HepG2 (cell line): ENCODE measurements around the gene MXRA8. TPM values are rescaled to one million over a fixed set of nuclear protein-coding genes. Genes with fewer than 3 reads are reported as not detected.
A peak's percentile ranks its signal among the peaks of the same experiment; 100 is the strongest.

Source experiments
- ATRX ChIP-seq: sonication (generic); formaldehyde crosslinking; IDR thresholded peaks from 2 replicates; pipeline ENCODE4 v1.4.0; 2020; ENCODE audit warnings: missing genetic modification reagents, borderline replicate concordance
- BCL3 ChIP-seq: sonication (generic); formaldehyde crosslinking; IDR thresholded peaks from 2 replicates; pipeline ENCODE4 v1.5.1; 2020; ENCODE audit warnings: mild to moderate bottlenecking, missing genetic modification reagents, moderate library complexity
- CC2D1A ChIP-seq: sonication (generic); formaldehyde crosslinking; IDR thresholded peaks from 2 replicates; pipeline ENCODE4 v1.8.1; 2023; ENCODE audit warnings: mild to moderate bottlenecking, missing genetic modification reagents
- E2F5 ChIP-seq: sonication (generic); formaldehyde crosslinking; conservative IDR thresholded peaks from 2 replicates; pipeline ENCODE4 v1.4.0; 2020; ENCODE audit warnings: missing genetic modification reagents
- HNRNPUL1 ChIP-seq: fragments of 200-400 bp; formaldehyde crosslinking; IDR thresholded peaks from 2 replicates; pipeline ENCODE4 v1.6.1; 2017; ENCODE audit warnings: low read depth, mild to moderate bottlenecking, low read length, moderate library complexity
- NFIB ChIP-seq: sonication (generic); formaldehyde crosslinking; IDR thresholded peaks from 2 replicates; pipeline ENCODE4 v1.9.0; 2021; ENCODE audit warnings: missing genetic modification reagents, mild to moderate bottlenecking, borderline replicate concordance
- RBM22 ChIP-seq: fragments of 200-400 bp; formaldehyde crosslinking; optimal IDR thresholded peaks from 2 replicates; pipeline ENCODE3; 2017; ENCODE audit warnings: mild to moderate bottlenecking, low read length, moderate library complexity
- REPIN1 ChIP-seq: sonication (generic); formaldehyde crosslinking; IDR thresholded peaks from 2 replicates; pipeline ENCODE4 v1.8.0; 2022; ENCODE audit warnings: missing genetic modification reagents, low read depth, mild to moderate bottlenecking, borderline replicate concordance
- REXO4 ChIP-seq: sonication (generic); formaldehyde crosslinking; IDR thresholded peaks from 2 replicates; pipeline ENCODE4 v1.8.0; 2022; ENCODE audit warnings: missing genetic modification reagents, mild to moderate bottlenecking, borderline replicate concordance
- RXRB ChIP-seq: IDR thresholded peaks from 2 replicates; pipeline ENCODE4 v1.6.1; 2016; ENCODE audit warnings: borderline replicate concordance, missing genetic modification reagents, missing compliant biosample characterization
- SIX4 ChIP-seq: sonication (generic); formaldehyde crosslinking; IDR thresholded peaks from 2 replicates; pipeline ENCODE4 v1.4.0; 2020; ENCODE audit warnings: missing genetic modification reagents
- SYNCRIP ChIP-seq: fragments of 200-400 bp; formaldehyde crosslinking; IDR thresholded peaks from 2 replicates; pipeline ENCODE4 v1.6.1; 2018; ENCODE audit warnings: mild to moderate bottlenecking, low read depth, low read length; ENCODE audit not compliant: insufficient read depth
- TBX2 ChIP-seq: sonication (generic); formaldehyde crosslinking; IDR thresholded peaks from 2 replicates; pipeline ENCODE4 v1.5.0; 2020; ENCODE audit warnings: missing genetic modification reagents, mild to moderate bottlenecking, borderline replicate concordance
- TGIF2 ChIP-seq: IDR thresholded peaks from 2 replicates; pipeline ENCODE4 v1.6.1; 2016; ENCODE audit warnings: control low read depth, missing compliant biosample characterization
- THAP9 ChIP-seq: sonication (generic); formaldehyde crosslinking; IDR thresholded peaks from 2 replicates; pipeline ENCODE4; 2020; ENCODE audit warnings: missing genetic modification reagents, mild to moderate bottlenecking, borderline replicate concordance
- YEATS4 ChIP-seq: sonication (generic); formaldehyde crosslinking; IDR thresholded peaks from 2 replicates; pipeline ENCODE4 v1.4.0; 2020; ENCODE audit warnings: missing genetic modification reagents, borderline replicate concordance
- ZNF10 ChIP-seq: sonication (generic); formaldehyde crosslinking; IDR thresholded peaks from 2 replicates; pipeline ENCODE4 v1.4.0; 2020; ENCODE audit warnings: mild to moderate bottlenecking, low read depth, missing genetic modification reagents, borderline replicate concordance
- ZNF263 ChIP-seq: sonication (generic); formaldehyde crosslinking; IDR thresholded peaks from 2 replicates; pipeline ENCODE4 v1.4.0; 2020; ENCODE audit warnings: missing genetic modification reagents
- ZNF713 ChIP-seq: sonication (generic); formaldehyde crosslinking; IDR thresholded peaks from 2 replicates; pipeline ENCODE4 v1.4.0; 2020; ENCODE audit warnings: mild to moderate bottlenecking, missing genetic modification reagents
- ZNF720 ChIP-seq: sonication (generic); formaldehyde crosslinking; IDR thresholded peaks from 2 replicates; pipeline ENCODE4 v1.4.0; 2020; ENCODE audit warnings: missing genetic modification reagents
- ZNF746 ChIP-seq: sonication (generic); formaldehyde crosslinking; IDR thresholded peaks from 2 replicates; pipeline ENCODE4 v1.8.0; 2022; ENCODE audit warnings: mild to moderate bottlenecking, missing genetic modification reagents
- ZNF75D ChIP-seq: sonication (generic); formaldehyde crosslinking; IDR thresholded peaks from 2 replicates; pipeline ENCODE4 v1.8.1; 2023; ENCODE audit warnings: missing genetic modification reagents, mild to moderate bottlenecking, borderline replicate concordance
- ZNF768 ChIP-seq: sonication (generic); formaldehyde crosslinking; IDR thresholded peaks from 2 replicates; pipeline ENCODE4 v1.4.0; 2020; ENCODE audit warnings: missing genetic modification reagents
- ZSCAN21 ChIP-seq: sonication (generic); formaldehyde crosslinking; IDR thresholded peaks from 2 replicates; pipeline ENCODE4 v1.8.0; 2022; ENCODE audit warnings: mild to moderate bottlenecking, missing genetic modification reagents, moderate library complexity, borderline replicate concordance
- ZSCAN9 ChIP-seq: IDR thresholded peaks from 2 replicates; pipeline ENCODE4 v1.6.1; 2016; ENCODE audit warnings: borderline replicate concordance
- polyA plus RNA-seq, 8 experiments: library from polyadenylated mRNA; depleted of rRNA in 3 of 8; stranded (reverse) in 7 of 8; unstranded in 1 of 8; fragments of >200 nt; fragmentation: Illumina TruSeq in 4 of 8; extraction: Trizol in 4 of 8; gene quantifications; 2 replicates each; pipeline versions ENCODE4 v1.2.1 to v1.2.3, GENCODE V29; 2011 to 2016; ENCODE audit warnings: low read depth in 4 of 8, missing spikeins in 1 of 8, mixed read lengths in 1 of 8; ENCODE audit not compliant: insufficient read depth in 1 of 8
- total RNA-seq, 5 experiments: library from RNA; depleted of rRNA; stranded (reverse); fragments of >200 nt; fragmentation: Illumina TruSeq; extraction: Trizol; gene quantifications; 2 replicates each; pipeline ENCODE4 v1.2.3, GENCODE V29; 2016; ENCODE audit warnings: low read depth in 1 of 5

MXRA8 gene
- total and polyA plus RNA-seq, 2 of the 13 experiments (the other 11 are each of a cell fraction or from before 2014, with no cell fraction given), result 19.8 to 44.8 TPM

- no peak for TF ChIP-seq ATRX
- peak; percentile 52; the same call in 1 of the 2 replicates for TF ChIP-seq TBX2 (CRISPR knock-in tag)
- TF ChIP-seq ZSCAN21 (CRISPR knock-in tag), result 0 out of 2 replicates have a peak, but pooled peaks have one; percentile 8
- TF ChIP-seq CC2D1A (CRISPR knock-in tag), result no peak
- TF ChIP-seq YEATS4 (CRISPR knock-in tag), result no peak; the same call in 1 of the 2 replicates
- no peak for TF ChIP-seq ZNF720 (CRISPR knock-in tag)
- TF ChIP-seq NFIB (CRISPR knock-in tag), result no peak
- TF ChIP-seq ZNF75D, result no peak
- TF ChIP-seq TGIF2 (CRISPR knock-in tag), result no peak; the same call in none of the 2 replicates
- no peak for TF ChIP-seq E2F5 (CRISPR knock-in tag)
- TF ChIP-seq RXRB (CRISPR knock-in tag), result peak; percentile 11; the same call in 1 of the 2 replicates
- TF ChIP-seq REPIN1, result peak; percentile 47; the same call in 1 of the 2 replicates
- TF ChIP-seq BCL3, result no peak
- TF ChIP-seq ZSCAN9 (CRISPR knock-in tag), result no peak
- TF ChIP-seq ZNF713 (CRISPR knock-in tag), result no peak
- TF ChIP-seq HNRNPUL1, result no peak
- no peak for TF ChIP-seq REXO4 (CRISPR knock-in tag)
- 0 out of 2 replicates have a peak, but pooled peaks have one; percentile 41 for TF ChIP-seq ZNF746
- no peak for TF ChIP-seq SIX4 (CRISPR knock-in tag)
- no peak for TF ChIP-seq RBM22
- TF ChIP-seq THAP9 (CRISPR knock-in tag), result peak; percentile 29; the same call in 1 of the 2 replicates
- 0 out of 2 replicates have a peak, but pooled peaks have one; percentile 20 for TF ChIP-seq ZNF263
- no peak for TF ChIP-seq ZNF10 (CRISPR knock-in tag)
- no peak for TF ChIP-seq SYNCRIP
- no peak for TF ChIP-seq ZNF768 (CRISPR knock-in tag)
Observed at GRCh38 chr1:1358433-1359271, at the start of gene MXRA8 (continued).
